RWPE1 (cell line): ENCODE results near the gene RRAS2.
A peak's percentile ranks its signal among the peaks of the same experiment; 100 is the strongest.

Experiments used
- CTCF ChIA-PET: fragments of 350-600 bp; sonication (Branson Sonifier 250); formaldehyde crosslinking; extraction: SDS; loops from one replicate; lab custom pipeline; 2021; lab: Yijun Ruan, JAX
- POLR2A ChIA-PET: fragments of 400-600 bp; formaldehyde crosslinking; extraction: SDS; loops from one replicate; lab custom pipeline; 2020; ENCODE audit warnings: antibody characterized with exemption; ENCODE audit not compliant: low non-redundant PET; lab: Yijun Ruan, JAX
- DNase-seq: peaks from one replicate; pipeline ENCODE4 v3.0.0; 2012; ENCODE audit warnings: low spot score
- H3K27ac ChIP-seq: fragments of 450-650 bp; 2 replicates; pipeline ENCODE4 v1.5.1; 2017
- TF ChIP-seq, protein P1 (sequence below): fragments of 450-650 bp; conservative IDR thresholded peaks from 2 replicates; pipeline ENCODE4 v1.5.1; 2017; ENCODE audit warnings: low read depth, mild to moderate bottlenecking

RRAS2 gene

DNA sequence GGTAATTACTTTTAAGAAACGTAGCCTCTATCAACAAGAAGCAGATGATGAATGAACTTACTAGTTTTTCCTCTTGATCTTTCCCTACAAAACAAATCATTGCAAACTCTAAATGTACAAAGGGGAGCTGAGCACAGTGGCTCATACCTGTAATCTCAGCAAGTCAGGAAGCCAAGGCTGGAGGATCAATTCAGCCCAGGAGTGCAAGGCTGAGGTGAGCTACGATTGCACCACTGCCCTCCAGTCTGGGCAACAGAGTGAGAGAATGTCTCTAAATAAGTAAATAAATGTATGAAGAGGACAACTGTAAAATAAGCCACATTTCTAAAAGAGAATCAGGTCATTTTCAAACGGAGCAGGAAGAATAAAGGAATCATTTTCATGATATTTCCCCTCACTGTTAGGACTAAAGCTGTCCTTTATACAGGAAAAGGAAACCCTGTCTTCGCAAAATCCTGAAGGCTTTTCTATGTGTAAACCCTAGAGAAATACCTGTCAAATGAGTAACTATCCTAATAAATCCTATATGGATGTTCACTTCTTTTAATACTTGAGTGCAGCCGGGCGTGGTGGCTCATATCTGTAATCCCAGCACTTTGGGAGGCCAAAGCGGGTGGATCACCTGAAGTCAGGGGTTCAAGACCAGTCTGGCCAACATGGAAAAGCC is 41.2 kb downstream of the RRAS2 start:
- H3K27ac ChIP-seq = peak overlapping the region; percentile 58
- DNase-seq = no peak
- ChIA-PET CTCF (interaction anchor here (0.7 kb wide), 2 partner anchors 30 to 47 kb away, joined by 3 read pairs; no protein-coding TSS in a partner anchor), POLR2A (interaction anchor here (1.1 kb wide), 1 partner anchor 167 kb away, joined by 3 read pairs; no protein-coding TSS in a partner anchor)
- TF ChIP-seq, protein P1, sequence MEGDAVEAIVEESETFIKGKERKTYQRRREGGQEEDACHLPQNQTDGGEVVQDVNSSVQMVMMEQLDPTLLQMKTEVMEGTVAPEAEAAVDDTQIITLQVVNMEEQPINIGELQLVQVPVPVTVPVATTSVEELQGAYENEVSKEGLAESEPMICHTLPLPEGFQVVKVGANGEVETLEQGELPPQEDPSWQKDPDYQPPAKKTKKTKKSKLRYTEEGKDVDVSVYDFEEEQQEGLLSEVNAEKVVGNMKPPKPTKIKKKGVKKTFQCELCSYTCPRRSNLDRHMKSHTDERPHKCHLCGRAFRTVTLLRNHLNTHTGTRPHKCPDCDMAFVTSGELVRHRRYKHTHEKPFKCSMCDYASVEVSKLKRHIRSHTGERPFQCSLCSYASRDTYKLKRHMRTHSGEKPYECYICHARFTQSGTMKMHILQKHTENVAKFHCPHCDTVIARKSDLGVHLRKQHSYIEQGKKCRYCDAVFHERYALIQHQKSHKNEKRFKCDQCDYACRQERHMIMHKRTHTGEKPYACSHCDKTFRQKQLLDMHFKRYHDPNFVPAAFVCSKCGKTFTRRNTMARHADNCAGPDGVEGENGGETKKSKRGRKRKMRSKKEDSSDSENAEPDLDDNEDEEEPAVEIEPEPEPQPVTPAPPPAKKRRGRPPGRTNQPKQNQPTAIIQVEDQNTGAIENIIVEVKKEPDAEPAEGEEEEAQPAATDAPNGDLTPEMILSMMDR = no peak

- ChIA-PET POLR2A (no interaction called here), CTCF (interaction anchor here (0.8 kb wide), 1 partner anchor 17 kb away, joined by 4 read pairs; no protein-coding TSS in a partner anchor)
- H3K27ac ChIP-seq = no peak overlapping the region
- TF ChIP-seq, protein P1 = no peak
- DNase-seq = no peak
Observed at GRCh38 chr11:14315130-14315529, 43.9 kb downstream of the RRAS2 start.

DNA sequence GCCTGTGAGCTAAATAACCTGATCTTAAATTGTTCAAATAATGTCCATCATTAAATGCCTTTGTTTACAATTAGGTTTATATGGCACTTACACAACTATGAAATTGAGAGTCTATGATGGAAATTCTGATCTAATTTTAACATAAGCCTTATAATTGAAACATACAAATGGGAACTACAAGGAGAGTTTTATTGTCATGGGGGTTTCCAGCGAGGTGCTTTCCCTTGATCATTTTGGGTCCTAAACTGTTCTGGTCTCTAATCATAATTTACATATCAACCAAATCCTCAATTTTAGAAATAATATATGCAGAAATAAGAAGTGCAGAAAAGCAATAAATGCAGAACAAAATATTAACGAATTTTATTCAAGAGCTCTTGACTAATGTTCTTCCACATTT is 44.9 kb downstream of the RRAS2 start:
- no peak for DNase-seq
- TF ChIP-seq, protein P1 = no peak
- H3K27ac ChIP-seq = no peak overlapping the region
- ChIA-PET CTCF (interaction anchor here (0.6 kb wide), 1 partner anchor 35 kb away, joined by 4 read pairs; no protein-coding TSS in a partner anchor), POLR2A (no interaction called here)

- TF ChIP-seq, protein P1 = no peak
- H3K27ac ChIP-seq = no peak overlapping the region
- DNase-seq = no peak
- CTCF ChIA-PET = interaction anchor here (0.7 kb wide), 1 partner anchor 852 kb away, joined by 3 read pairs; no protein-coding TSS in a partner anchor
- POLR2A ChIA-PET = no interaction called here
Observed at GRCh38 chr11:14312736-14313438, 46.1 kb downstream of the RRAS2 start.

- TF ChIP-seq, protein P1 = no peak
- DNase-seq = no peak
- ChIA-PET CTCF (no interaction called here), POLR2A (no interaction called here)
- H3K27ac ChIP-seq = no peak overlapping the region
Observed at GRCh38 chr11:14310679-14311078, 48.3 kb downstream of the RRAS2 start.

- no peak for DNase-seq
- TF ChIP-seq, protein P1 = no peak
- POLR2A ChIA-PET = no interaction called here
- no peak overlapping the region for H3K27ac ChIP-seq
- CTCF ChIA-PET = no interaction called here
Observed at GRCh38 chr11:14309425-14310192, 49.4 kb downstream of the RRAS2 start.
